GM20431 (cell line): ENCODE results near the gene FCGR2B.
"Not testable (repeated sequence)": the region's sequence is repeated elsewhere in the genome, so short reads cannot be mapped to it uniquely, and the experiment has no call there.

Experiments used
- in situ Hi-C: fragments of 300-500 bp; cut with MseI, MboI; formaldehyde crosslinking; loops from one replicate; pipeline ENCODE4 v1.15.0; 2020; ENCODE audit warnings: low sequenced_read_pairs; ENCODE audit not compliant: unreplicated experiment

FCGR2B gene

DNA sequence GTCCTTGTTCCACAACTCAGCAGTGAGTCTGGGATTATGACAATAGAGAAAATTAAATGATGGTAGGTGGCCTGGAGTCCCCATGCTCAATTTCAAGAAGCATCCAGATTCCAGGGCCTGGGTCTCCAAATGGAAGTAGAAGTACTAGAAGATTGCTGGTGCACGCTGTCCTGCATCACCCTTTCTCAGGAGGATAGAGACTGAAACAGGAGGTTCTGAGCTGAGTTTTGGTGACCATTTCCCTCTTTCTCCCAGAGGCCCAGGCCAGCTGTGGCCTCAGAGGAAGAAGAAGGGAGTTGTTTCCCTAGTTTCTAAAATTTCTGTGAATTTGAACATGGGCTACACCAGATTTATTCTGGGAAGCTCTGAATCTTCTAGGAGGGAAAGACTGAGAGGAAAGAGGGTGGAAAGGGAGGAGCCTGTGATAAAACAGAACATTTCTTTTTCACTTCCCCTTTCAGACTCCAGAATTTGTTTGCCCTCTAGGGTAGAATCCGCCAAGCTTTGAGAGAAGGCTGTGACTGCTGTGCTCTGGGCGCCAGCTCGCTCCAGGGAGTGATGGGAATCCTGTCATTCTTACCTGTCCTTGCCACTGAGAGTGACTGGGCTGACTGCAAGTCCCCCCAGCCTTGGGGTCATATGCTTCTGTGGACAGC is at the start of gene FCGR2B:
Gene FCGR2B, plus strand, starts transcription at position 460 of the 656 bp plus-strand sequence. Its CDS starts 99 bp downstream, at position 559.
- in situ Hi-C loops, result not testable (repeated sequence)

DNA sequence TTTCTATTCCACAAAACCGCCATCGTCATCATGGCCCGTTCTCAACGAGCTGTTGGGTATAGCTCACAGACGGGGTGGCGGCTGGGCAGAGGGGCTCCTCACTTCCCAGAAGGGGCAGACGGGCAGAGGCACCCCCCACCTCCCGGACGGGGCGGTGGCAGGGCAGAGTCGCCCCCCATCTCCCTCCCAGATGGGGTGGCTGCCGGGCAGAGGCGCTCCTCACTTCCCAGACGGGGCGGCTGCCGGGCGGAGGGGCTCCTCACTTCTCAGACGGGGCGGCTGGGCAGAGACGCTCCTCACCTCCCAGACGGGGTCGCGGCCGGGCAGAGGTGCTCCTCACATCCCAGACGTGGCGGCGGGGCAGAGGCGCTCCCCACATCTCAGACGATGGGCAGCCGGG is 46.5 kb upstream of the FCGR2B start:
- in situ Hi-C loops, result not testable (repeated sequence)

DNA sequence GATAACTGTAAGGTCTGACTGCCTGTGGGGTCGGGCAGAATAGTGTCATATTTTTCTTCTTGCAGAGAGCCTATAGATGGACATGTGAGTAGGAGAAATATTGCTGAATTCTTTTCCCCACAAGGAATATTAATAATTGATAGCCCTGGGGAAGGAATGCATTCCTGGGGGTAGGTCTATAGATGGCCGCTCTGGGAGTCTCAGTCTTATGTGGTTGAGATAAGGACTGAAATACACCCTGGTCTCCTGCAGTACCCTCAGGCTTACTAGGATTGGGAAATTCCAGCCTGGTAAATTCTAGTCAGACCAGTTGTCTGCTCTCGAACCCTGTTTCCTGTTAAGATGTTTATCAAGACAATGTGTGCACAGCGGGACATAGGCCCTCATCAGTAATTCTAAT is 44.4 kb upstream of the FCGR2B start:
- in situ Hi-C loops, result not testable (repeated sequence)

DNA sequence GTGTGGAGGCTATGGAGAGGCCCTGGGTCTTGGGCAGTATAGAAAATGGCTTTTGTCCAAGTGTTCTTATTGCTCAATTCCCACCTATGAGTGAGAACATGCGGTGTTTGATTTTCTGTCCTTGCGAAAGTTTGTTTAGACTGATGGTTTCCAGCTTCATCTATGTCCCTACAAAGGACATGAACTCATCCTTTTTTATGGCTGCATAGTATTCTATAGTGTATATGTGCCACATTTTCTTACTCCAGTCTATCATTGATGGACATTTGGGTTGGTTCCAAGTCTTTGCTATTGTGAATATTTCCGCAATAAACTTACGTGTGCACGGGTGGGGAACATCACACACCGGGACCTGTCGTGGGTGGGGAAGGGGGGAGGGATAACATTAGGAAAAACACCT is 42.5 kb upstream of the FCGR2B start:
- in situ Hi-C loops, result not testable (repeated sequence)

DNA sequence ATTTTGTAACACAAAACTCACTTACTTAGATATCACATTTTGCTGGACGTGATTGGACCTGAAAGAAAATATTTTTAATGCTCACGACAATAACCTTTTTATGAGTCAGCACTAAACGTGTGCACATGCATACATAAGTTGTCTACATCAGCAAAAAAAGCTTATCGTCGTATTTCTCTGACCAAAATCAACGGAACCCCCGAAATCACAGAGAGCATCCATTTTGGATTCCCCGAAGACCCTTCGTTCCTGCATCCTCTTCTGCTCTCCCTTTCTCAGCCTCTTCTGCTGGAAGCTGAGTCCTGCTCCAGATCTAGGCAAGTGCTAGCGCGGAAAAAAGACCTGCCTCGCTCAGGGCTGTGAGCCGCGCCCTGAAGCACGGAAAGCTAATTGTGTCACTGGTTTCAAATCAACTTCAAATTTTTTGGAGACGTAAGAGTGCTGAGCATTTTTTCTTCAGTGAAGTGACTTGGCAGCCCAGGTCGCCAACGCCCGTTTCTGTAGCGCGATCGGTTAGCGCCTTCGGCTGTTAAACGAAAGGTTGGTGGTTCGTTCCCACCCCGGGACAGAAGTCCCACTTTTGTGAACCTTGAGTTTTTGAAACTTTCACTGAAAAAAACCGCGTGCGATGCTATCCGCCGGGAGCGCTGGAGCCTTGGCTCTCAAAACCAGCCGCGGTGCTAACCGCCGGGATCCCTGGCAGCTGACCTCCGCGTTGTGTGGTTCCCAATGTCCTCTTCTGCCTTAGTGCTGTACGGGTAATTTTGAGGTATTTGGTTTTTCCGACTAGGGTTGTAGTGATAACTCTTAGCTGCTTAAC is 41.6 kb upstream of the FCGR2B start:
- in situ Hi-C loops, result not testable (repeated sequence)

DNA sequence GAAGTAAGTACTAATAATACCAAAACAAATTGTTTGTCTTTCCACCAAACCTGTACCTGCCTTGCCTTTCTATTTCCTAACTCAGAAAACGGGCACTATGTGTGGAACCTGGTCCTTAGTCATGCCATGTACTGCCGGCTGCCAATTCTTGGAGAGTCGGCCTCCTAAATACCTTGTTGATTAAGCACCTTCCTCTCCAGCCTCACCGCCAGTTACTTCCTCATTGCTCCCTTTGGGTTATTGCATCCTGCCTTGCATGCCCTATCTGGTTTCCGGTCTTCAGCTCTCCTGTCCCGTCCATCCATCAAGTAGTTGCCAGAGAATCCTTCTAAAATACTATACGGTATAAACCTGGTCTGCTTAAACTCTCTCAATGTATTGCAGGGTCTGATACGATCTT is 40.9 kb upstream of the FCGR2B start:
- in situ Hi-C loops, result not testable (repeated sequence)

DNA sequence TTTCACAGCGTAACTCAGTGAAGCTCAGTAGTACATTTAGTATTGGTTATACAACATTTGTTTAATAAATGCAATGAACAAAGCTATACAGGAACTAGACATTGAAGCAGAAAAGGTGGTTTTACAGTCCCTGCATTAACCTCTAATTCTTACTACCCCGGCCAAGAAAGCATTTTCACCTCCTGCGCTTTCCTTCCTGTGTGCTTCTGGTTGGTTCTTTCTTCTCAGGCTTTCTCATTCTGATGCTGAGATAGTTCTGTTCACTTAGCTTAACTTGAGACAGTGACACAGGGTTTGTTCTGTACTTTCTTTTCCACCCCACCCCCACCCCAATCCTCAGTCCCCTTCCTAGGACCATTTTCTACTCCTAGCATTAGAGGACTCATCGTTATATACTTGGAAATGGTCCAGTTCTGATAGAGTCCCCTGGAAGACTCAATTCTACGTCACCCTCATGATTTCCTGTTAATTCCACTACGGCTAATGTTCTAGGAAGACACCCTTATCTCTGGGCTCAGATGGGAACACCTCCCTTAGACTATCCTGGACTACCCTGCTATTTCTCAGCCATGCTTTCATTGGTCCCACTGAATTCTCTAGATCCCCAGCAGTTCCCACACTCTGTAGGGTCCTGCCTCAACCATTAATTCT is 39.4 kb upstream of the FCGR2B start:
- in situ Hi-C loops, result not testable (repeated sequence)

DNA sequence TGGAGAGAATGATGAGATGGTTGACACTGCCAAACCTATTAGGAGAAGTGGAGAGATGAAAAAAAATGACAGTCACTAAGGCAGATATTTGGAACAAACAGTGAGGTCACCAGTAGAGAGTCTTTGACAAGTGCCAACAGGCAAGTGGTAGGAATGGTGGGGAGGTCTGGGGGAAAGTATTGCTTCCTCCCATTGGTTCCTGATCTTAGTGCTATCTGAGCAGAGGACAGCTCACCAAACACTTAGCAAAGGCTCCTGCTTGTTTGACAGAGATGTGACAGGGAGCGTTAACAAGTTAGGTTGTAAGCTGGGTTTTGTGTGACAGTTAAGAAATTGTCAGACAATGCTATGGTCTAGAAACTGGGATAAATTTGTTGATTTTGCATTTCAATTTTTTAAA is 38.3 kb upstream of the FCGR2B start:
- in situ Hi-C loops, result loop anchor here (25.0 kb wide), 1 partner anchor 113 kb away; the partner anchor contains the start of gene DUSP12

DNA sequence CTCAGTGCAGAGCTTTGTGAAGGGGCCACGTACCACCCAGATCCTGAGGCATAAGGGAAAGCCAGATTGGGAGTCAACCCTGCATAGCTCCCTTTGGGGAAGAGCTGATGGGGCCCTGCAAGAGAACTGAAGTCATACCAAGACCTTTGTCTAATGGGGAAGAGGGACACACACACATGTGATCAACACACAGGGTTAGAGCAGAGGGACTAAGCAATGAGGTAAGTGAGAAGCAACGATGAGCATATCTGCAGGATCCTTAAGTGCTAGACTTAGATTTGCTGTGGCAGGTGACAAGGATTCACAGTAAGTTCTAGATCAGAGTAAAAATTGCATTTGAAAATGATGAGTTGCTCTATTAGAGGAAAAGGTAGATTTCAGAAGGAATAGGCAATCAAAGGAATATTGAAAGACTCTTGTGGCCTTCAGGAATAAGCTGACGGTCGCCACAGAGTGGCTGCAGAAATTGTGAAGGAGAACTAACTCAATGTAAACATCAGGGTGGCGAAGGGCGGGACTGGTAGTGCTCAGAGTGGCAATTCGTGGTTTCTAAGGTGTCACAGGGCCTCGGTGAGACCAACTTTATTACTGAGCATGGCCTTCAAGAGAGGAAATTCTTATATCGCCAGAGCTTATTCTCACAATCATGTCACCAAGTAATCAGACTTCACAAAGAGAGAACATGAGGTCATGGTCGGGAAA is 36.3 kb upstream of the FCGR2B start:
- in situ Hi-C loops, result loop anchor here (25.0 kb wide), 1 partner anchor 111 kb away; the partner anchor contains the start of gene DUSP12

DNA sequence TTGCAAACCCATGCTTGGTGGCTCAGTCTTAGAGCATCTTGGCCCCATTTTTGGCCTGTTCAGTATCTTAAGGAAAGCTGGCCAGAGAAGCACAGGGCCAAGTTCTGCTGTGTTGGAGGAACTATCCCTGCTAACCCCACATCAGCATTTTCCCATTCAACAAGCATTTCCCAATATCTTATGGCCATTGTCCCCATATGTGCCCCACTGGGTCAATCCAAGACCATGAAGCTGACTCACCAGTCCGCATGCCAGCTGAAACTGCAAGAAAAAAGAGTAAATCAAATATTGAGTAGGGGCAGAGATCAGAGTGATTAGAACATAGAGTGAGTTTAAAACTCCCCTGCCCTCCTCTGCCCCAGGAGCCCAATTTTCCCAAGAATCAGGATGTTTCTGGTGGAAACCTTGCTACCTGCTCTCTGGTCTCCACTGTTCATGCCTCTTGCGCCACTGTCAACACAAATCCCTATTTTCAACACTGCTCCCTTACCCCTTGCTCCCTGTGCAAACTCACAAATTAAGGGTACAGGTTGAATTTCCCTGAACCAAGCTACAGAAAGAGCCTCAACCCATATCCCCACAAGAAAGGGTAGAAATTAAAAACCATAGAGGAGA is 32.7 kb upstream of the FCGR2B start:
- in situ Hi-C loops, result loop anchor here (25.0 kb wide), 1 partner anchor 107 kb away; the partner anchor contains the start of gene DUSP12

DNA sequence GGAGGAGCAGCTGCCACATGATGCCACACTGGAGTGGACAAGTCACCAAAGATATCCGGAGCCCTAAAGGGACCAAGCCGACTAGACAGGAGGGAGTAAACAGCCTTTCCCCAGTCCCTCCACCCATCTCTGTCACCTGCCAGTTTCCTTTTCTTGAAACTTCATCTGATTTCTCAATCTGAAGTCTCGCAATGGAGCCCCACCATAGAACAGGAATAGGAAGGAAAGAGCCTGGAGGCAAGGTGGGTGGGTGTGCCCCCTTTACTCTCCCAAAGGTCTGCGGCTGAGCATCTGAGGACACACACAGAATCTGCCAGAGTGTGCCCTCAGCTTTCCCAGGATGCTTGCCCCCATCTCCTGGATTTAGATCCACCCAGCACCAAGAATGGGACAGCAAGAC is 31.9 kb upstream of the FCGR2B start, which contains the start of gene FCGR3B:
Gene FCGR3B, minus strand, starts transcription at position 101 of the 400 bp plus-strand sequence. Its CDS starts 82 bp downstream, at position 19.
- in situ Hi-C loops, result loop anchor here (25.0 kb wide), 1 partner anchor 106 kb away; the partner anchor contains the start of gene DUSP12

DNA sequence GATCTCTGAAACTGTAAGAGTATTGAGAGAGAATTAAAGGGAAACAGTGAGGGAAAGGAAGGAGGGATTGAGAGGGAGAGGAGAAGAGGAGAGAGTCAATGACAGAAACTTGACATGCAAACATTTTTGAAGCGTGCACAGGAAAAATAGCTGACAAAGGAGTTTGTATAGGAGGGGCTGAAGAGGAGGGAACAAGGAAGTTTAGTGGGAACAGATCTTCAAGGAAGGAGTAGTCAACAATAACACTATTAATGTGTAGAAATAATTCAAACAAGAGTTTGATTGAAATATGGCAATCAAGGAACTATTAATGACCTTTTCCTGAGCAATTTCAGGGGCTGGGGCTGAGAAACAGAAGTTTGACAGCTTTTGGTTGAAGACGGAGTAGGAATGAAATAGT is 27.9 kb upstream of the FCGR2B start:
- in situ Hi-C loops, result loop anchor here (25.0 kb wide), 1 partner anchor 102 kb away; the partner anchor contains the start of gene DUSP12

DNA sequence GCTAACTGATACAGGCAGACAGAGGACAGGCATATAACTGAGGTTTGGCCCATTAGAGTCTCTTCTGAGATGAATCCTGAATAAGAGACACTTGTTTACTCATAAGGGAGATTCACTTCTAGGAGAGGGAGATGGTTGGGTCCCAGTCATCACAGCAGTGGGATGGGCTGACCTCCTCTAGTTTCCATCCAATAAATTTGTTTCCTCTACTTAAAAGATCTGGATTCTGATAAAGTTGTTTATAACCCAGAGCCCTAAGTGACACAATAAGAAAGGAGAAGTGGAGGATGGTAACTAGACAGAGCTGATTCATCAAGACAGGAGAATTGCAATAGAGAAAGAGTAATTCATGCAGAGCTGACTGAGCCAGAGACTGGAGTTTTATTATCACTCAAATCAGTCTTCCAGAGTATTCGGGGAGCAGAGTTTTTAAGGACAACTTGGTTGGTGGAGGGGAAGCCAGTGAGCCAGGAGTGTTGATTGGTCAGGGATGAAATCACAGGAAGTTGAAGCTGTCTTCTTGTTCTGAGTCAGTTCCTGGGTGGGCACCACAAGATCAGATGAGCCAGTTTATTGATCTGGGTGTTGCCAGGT is 26.7 kb upstream of the FCGR2B start:
- in situ Hi-C loops, result loop anchor here (25.0 kb wide), 1 partner anchor 101 kb away; the partner anchor contains the start of gene DUSP12

DNA sequence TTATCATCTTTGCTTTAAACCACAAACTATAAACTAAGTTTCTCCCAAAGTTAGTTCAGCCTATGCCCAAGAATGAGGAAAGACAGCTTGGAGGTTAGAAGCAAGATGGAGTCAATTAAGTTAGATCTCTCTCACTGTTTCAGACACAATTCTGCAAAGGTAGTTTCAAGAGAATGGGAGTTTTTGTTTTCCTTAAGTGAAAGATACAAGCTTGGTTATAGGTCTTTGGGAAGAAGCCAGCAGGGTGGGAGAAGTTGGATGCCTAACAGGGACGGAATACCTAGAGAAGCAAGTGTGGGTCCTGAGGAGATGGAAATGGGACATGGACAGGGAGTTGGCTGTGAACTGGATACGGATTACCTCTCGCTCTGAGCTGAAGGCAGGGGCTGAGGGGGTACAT is 26.0 kb upstream of the FCGR2B start:
- in situ Hi-C loops, result loop anchor here (25.0 kb wide), 1 partner anchor 100 kb away; the partner anchor contains the start of gene DUSP12

DNA sequence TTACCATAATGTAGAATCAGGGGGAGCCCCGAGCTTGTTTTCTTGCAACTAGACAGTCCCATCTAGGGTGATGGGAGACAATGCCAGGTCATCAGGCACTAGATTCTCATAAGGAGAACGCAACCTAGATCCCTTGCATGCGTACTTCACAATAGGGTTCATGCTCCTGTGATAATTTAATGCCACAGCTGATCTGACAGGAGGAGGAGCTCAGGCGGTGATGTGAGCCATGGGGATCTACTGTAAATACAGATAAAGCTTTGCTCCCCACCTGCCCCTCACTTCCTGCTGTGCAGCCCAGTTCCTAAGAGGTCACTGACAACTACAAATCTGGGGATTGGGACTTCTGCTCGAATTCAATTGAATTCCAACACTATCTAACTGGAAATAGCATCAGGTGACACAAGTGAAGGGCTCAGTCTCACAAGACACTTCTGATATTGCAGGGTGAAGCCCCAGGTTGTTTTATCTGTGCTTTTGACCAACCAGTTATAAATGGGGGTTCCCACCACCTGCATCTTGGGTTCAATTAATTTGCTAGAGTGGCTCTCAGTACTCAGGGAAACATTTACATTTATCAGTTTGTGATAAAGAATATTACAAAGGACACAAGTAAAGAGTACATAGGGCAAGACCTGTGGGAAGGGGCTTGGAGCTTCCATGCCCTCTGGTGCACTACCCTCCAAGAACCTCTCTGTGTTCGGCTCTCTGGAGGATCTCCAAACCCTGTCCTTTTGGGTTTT is 24.5 kb upstream of the FCGR2B start:
- in situ Hi-C loops, result loop anchor here (25.0 kb wide), 1 partner anchor 99 kb away; the partner anchor contains the start of gene DUSP12

DNA sequence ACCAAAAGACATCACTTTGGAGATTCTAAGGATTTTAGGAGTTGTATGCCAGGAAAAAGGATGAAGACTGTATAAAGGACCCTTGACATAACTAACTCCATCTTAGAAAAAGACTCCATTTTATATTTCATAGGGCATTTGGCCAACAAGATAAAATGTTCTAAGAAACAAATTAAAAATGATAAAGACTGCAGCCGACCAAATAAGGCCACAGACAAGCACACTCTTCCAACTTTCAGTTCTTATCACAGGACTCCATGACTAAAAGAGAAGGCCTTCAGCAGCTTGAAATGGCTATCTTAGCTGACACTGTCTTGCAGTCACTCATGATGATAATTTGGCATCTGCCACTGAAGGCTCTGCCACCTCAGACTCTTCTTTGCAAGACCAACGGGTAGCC is 23.7 kb upstream of the FCGR2B start:
- in situ Hi-C loops, result loop anchor here (25.0 kb wide), 1 partner anchor 98 kb away; the partner anchor contains the start of gene DUSP12

DNA sequence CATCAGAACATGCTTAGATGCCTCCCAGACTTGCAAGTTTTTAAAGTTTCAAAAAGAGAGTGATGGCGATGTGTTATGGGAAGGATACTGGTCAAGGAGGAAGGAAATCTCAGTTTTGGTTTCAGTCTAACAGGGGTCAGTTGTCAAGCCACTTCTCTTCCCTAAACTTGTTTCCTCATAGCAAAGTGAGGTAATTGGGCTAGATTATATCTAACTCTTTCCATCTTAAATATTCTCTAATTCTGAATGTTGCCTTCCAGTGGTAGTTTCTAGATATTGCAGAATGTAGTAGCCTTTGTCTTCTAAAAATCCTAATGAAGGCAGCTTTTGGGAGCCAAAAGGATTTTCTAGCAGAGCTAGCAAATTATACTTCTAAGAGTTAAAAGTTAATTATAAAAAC is 20.2 kb upstream of the FCGR2B start:
- in situ Hi-C loops, result loop anchor here (25.0 kb wide), 1 partner anchor 95 kb away; the partner anchor contains the start of gene DUSP12
